Activated naive CD8-positive, alpha-beta T cell treated with anti-CD3 and anti-CD28 coated beads, Interleukin-2, amount 50 U/mL, for 16 hours (primary cell): Measurements from ENCODE around the gene TMEM63A.
"Not testable (repeated sequence)": the region's sequence is repeated elsewhere in the genome, so short reads cannot be mapped to it uniquely, and the experiment has no call there.

Experiments
- DNase-seq: peaks from one replicate; pipeline ENCODE4 v3.0.0-alpha.2; 2020; ENCODE audit warnings: low read depth, low spot score

The TMEM63A gene

GRCh38 chr1:225908773-225909172, 26.6 kb upstream of the TMEM63A start:
- DNase-seq, result no peak

- DNase-seq, result no peak
Measured at GRCh38 chr1:225908013-225908640, 25.9 kb upstream of the TMEM63A start.

GRCh38 chr1:225907341-225907740, 25.2 kb upstream of the TMEM63A start:
- no peak for DNase-seq

- DNase-seq, result no peak
Measured at GRCh38 chr1:225906467-225906866, 24.3 kb upstream of the TMEM63A start.

GRCh38 chr1:225903623-225904022, 21.4 kb upstream of the TMEM63A start:
- DNase-seq, result no peak

- DNase-seq, result no peak
Measured at GRCh38 chr1:225899044-225899925, 17.1 kb upstream of the TMEM63A start.

GRCh38 chr1:225897595-225898514, 15.7 kb upstream of the TMEM63A start:
- no peak for DNase-seq

GRCh38 chr1:225896937-225897549, 14.9 kb upstream of the TMEM63A start:
- peak; percentile 40 for DNase-seq

GRCh38 chr1:225896494-225896893, 14.3 kb upstream of the TMEM63A start:
- DNase-seq, result no peak

- DNase-seq, result no peak
Measured at GRCh38 chr1:225892307-225892706, 10.1 kb upstream of the TMEM63A start.

GRCh38 chr1:225891229-225891972, 9.2 kb upstream of the TMEM63A start:
- DNase-seq, result no peak

- DNase-seq, result no peak
Measured at GRCh38 chr1:225890346-225891228, 8.4 kb upstream of the TMEM63A start.

GRCh38 chr1:225889743-225890142, 7.6 kb upstream of the TMEM63A start:
- no peak for DNase-seq

- DNase-seq, result no peak
Measured at GRCh38 chr1:225888898-225889601, 6.9 kb upstream of the TMEM63A start, which contains the start of gene LEFTY1. Gene LEFTY1, minus strand, starts transcription at chr1:225889146. Its CDS starts 80 bp downstream, at chr1:225889066.

- DNase-seq, result no peak
Measured at GRCh38 chr1:225888289-225888897, 6.2 kb upstream of the TMEM63A start.

GRCh38 chr1:225887554-225888288, 5.5 kb upstream of the TMEM63A start:
- DNase-seq, result not testable (repeated sequence)

- no peak for DNase-seq
Measured at GRCh38 chr1:225887030-225887314, 4.8 kb upstream of the TMEM63A start.
